HG03095 (cell line): ENCODE results near the gene ZNF407.
A peak's percentile ranks its signal among the peaks of the same experiment; 100 is the strongest.

Experiments used
- ATAC-seq: cut with Tn5 transposase; IDR thresholded peaks from one replicate; pipeline ENCODE4 v1.9.1; 2021; ENCODE audit warnings: moderate library complexity; ENCODE audit not compliant: unreplicated experiment

Gene ZNF407

GRCh38 chr18:74995419-74995736 is 397.7 kb downstream of the ZNF407 start:
- no peak for ATAC-seq

GRCh38 chr18:74996055-74996454 is 398.4 kb downstream of the ZNF407 start:
- no peak for ATAC-seq

- no peak for ATAC-seq
Measured at GRCh38 chr18:74996996-74997395, 399.3 kb downstream of the ZNF407 start.

- ATAC-seq: no peak
Measured at GRCh38 chr18:75000920-75001319, 403.2 kb downstream of the ZNF407 start.

GRCh38 chr18:75003039-75003438 is 405.4 kb downstream of the ZNF407 start:
- no peak for ATAC-seq

GRCh38 chr18:75003764-75004690 is 406.4 kb downstream of the ZNF407 start:
- ATAC-seq: no peak

- ATAC-seq: no peak
Measured at GRCh38 chr18:75005626-75006025, 408.0 kb downstream of the ZNF407 start.

GRCh38 chr18:75008186-75008585 is 410.5 kb downstream of the ZNF407 start:
- ATAC-seq: no peak

GRCh38 chr18:75009296-75009695 is 411.6 kb downstream of the ZNF407 start:
- ATAC-seq: no peak

- no peak for ATAC-seq
Measured at GRCh38 chr18:75009878-75010277, 412.2 kb downstream of the ZNF407 start.

GRCh38 chr18:75010278-75010677 is 412.6 kb downstream of the ZNF407 start:
- no peak for ATAC-seq

- no peak for ATAC-seq
Measured at GRCh38 chr18:75010689-75011088, 413.0 kb downstream of the ZNF407 start.

GRCh38 chr18:75016025-75016717 is 418.5 kb downstream of the ZNF407 start:
- peak; percentile 87 for ATAC-seq

- peak; percentile 50 for ATAC-seq
Measured at GRCh38 chr18:75023473-75023872, 425.8 kb downstream of the ZNF407 start.

GRCh38 chr18:75024871-75025270 is 427.2 kb downstream of the ZNF407 start:
- no peak for ATAC-seq

- no peak for ATAC-seq
Measured at GRCh38 chr18:75025573-75025972, 427.9 kb downstream of the ZNF407 start.

GRCh38 chr18:75029481-75029880 is 431.8 kb downstream of the ZNF407 start:
- ATAC-seq: no peak

- ATAC-seq: no peak
Measured at GRCh38 chr18:75031717-75032317, 434.1 kb downstream of the ZNF407 start.

- ATAC-seq: no peak
Measured at GRCh38 chr18:75033516-75033915, 435.8 kb downstream of the ZNF407 start.

GRCh38 chr18:75034937-75035336 is 437.3 kb downstream of the ZNF407 start:
- no peak for ATAC-seq

GRCh38 chr18:75035928-75036327 is 438.3 kb downstream of the ZNF407 start:
- peak; percentile 76 for ATAC-seq
